ENCODE measurements around the gene ZNF746.
A peak's percentile ranks its signal among the peaks of the same experiment; 100 is the strongest.
"Not testable (repeated sequence)": the region's sequence is repeated elsewhere in the genome, so short reads cannot be mapped to it uniquely, and the experiment has no call there.

Gene ZNF746

GRCh38 chr7:149497467-149498261 is at the start of gene ZNF746:
ZNF746 (minus strand) TSS chr7:149497809; CDS start chr7:149497536, 273 bp downstream.
- DNase-seq (ENCODE audit: low read depth): peak; percentile 86

GRCh38 chr7:149547126-149547525 is 49.5 kb upstream of the ZNF746 start:
- no peak for DNase-seq (ENCODE audit: low read depth)

DNA sequence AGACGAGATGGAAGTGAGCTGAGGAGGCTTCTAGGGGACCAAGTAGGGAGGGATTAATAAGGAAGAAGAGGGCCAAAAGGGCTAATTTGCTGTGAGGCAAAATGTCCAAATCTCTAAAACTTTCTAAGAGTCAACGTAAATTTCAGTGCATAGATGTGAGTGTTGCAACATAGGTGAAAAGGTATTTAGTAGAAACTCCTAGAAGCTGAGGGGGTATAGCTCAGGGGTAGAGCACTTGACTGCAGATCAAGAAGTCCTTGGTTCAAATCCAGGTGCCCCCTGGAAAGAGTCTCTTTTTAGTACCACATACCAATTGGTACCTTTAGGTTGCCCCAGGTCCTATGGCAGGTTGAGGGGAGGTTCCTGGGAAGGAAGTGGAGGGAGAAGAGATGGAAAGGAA is 48.7 kb upstream of the ZNF746 start:
- DNase-seq (ENCODE audit: low read depth): no peak

GRCh38 chr7:149544028-149544427 is 46.4 kb upstream of the ZNF746 start:
- no peak for DNase-seq (ENCODE audit: low read depth)

GRCh38 chr7:149532654-149533053 is 35.0 kb upstream of the ZNF746 start:
- DNase-seq (ENCODE audit: low read depth): no peak

DNA sequence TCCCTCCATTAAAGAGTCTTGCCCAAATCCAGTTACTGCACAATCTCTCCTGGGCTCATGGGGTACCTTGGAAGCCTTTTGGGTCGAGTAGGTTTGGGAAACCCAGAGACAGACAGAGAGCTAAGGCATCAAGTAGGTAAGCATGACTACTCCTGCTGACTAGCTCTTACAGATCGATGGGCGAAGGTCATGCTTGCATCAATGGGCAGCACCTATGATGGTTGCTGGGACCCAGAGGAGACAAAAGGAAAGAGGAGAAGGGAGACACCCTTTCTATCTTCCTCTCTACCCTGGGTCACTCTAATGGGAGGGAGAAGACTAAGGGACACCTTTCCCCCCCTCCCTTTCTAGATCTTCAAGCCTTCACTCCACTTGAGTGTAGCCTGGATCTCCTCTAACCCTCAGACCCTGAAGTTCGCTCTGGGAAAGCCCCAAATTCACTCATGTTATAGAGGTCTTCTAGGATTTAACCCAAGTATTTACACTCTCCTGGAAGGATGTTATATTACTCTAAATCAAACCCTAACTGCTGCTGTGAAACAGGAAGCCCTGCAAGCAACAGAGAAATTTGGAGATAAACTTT is 31.6 kb upstream of the ZNF746 start:
- no peak for DNase-seq (ENCODE audit: low read depth)

DNA sequence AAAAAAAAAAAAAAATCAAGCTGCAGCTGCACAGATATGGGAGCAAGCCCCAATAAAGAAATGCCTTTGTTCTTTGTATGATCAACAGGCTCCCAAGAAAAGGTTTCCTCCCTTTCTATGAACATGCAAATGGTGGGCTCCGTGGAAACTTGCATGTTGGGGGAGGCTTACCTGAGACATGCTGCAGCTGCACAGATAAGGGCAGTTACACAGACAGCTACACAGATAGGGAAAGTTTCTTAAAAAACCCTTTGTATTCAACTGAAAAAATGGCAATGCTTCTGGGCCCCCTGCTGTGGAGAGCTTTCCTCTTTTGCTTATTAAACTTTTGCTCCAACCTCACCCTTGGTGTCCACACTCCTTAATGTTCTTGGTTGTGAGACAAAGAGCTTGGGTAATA is 29.8 kb upstream of the ZNF746 start:
- DNase-seq (ENCODE audit: low read depth): no peak

DNA sequence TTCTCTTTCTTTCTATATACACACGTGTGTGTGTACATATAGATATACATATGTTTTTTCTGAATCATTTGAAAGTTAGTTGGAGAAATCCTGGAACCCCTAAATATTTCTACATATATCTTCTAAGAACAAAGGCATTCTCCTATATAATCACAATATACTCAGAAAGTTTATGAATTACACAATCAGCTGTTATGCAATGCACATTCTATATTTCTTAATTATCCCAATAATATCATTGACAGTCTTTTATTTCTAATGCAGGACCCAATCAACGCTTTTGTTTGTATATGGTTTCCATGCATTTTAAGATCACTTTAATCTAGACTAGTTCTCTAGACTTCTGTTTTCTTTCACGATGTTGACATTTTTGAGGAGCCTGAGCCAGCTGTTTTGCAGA is 27.7 kb upstream of the ZNF746 start:
- DNase-seq (ENCODE audit: low read depth): no peak

GRCh38 chr7:149524394-149524793 is 26.8 kb upstream of the ZNF746 start:
- DNase-seq (ENCODE audit: low read depth): no peak

DNA sequence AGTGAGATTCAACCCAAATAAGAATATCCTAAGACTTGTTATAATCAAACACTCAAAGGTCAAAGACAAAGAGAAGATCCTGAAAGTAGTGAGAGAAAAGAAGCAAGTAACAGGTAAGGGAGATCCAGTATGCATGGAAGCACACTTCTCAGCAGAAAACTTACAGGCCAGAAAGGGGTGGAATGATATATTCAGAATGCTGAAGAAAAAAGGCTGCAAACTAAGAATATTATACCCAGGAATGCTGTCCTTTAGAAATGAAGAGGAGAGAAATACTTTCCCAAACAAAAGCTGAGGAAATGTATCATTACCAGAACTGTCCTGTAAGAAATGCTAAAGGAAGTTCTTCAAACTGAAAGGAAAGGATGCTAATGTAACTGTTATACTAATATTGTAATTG is 12.6 kb upstream of the ZNF746 start:
- DNase-seq (ENCODE audit: low read depth): no peak

- no peak for DNase-seq (ENCODE audit: low read depth)
Observed at GRCh38 chr7:149509774-149510173, 12.2 kb upstream of the ZNF746 start.

DNA sequence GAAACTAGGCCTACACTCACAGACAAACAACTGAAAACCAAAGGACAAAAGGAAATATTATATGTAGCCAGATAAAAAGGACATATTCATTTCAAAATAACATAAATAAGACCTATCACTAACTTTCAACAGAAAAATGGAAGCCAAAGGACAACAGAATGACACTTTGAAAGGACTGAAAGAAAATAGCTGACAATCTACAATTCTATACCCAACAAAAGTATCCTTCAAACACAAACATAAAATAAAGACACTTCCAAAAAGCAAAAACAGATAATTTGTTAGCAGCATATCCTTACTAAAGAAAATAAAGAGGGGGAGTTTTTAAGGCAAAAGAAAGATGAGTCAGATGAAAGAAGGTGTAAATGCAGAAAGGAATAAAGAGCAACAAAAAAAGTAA is 7.9 kb upstream of the ZNF746 start:
- DNase-seq (ENCODE audit: low read depth): no peak

DNA sequence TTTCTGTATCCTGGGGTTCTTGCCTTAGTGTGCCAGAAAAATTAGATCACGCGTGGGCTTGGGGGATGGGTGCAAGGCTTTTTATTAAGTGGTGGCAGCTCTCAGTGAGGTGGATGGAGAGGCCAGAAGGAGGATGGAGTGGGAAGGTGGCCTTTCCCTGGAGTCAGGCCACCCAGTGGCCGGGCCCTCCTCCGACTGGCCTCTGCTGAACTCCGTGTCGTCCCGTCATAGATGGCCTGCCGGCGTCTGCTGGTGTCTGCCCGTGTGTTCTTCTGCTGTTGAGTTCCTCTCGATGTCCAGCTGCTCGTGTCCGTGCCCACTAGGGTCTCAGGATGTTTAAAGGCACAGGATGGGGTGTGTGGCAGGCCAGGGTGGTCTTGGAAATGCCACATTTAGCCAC is 4.0 kb upstream of the ZNF746 start:
- DNase-seq (ENCODE audit: low read depth): no peak

- DNase-seq (ENCODE audit: low read depth): no peak
Observed at GRCh38 chr7:149500910-149501309, 3.3 kb upstream of the ZNF746 start.

- DNase-seq (ENCODE audit: low read depth): no peak
Observed at GRCh38 chr7:149500201-149500600, 2.6 kb upstream of the ZNF746 start.

GRCh38 chr7:149498811-149499210 is 1.2 kb upstream of the ZNF746 start:
- no peak for DNase-seq (ENCODE audit: low read depth)

DNA sequence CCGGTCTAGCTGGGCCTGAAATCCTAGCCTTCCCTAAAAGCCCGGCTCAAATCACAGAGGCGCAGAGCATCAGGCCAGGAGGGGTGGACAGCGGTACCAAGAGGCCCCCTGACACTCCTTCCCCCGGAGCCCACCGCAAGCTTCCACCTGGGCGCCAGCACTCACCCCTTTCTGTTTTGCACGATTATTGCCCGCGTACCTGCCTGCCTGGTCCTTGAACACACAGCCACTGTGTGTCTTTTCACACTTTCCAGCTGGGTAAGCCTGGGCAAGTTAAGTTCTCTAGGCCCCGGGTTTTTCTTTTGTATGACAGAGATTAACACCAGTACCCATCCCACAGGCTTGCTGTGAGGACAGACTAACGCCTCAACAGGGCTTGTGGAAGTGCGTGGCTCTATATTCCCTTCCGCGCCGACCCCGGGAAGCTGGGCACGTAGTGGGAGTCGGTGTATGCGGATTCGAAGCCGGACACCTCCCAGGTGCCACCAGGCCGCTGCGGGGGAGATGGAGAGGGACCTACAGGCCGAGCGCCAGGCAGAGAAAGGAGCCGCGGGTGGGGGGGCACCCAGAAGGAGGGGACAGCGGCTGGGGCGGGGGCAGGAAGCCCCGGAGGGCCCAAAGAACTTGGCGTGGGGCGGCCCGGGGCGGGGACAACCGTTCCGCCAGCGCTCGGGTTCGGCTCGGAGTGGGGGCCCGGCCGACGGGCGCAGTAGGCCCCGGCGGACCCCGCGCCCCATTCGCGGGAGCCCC is 792 bp downstream of the ZNF746 start:
- DNase-seq (ENCODE audit: low read depth): peak; percentile 47

- no peak for DNase-seq (ENCODE audit: low read depth)
Observed at GRCh38 chr7:149495785-149496641, 1.6 kb downstream of the ZNF746 start.

- no peak for DNase-seq (ENCODE audit: low read depth)
Observed at GRCh38 chr7:149494738-149495368, 2.8 kb downstream of the ZNF746 start.

GRCh38 chr7:149493975-149494374 is 3.6 kb downstream of the ZNF746 start:
- not testable (repeated sequence) for DNase-seq (ENCODE audit: low read depth)

GRCh38 chr7:149493366-149493765 is 4.2 kb downstream of the ZNF746 start:
- DNase-seq (ENCODE audit: low read depth): no peak

Measured in activated T-cell treated with anti-CD3 and anti-CD28 coated beads for 48 hours (primary cell).